Transverse colon (tissue), 4 donors: ENCODE measurements around the gene BABAM1. TPM values are rescaled to one million over a fixed set of nuclear protein-coding genes. Genes with fewer than 3 reads are reported as not detected.

Experiments
- DNase-seq: peaks from one replicate; pipeline ENCODE4 v3.0.0-alpha.2; 2019
- H3K27ac ChIP-seq, 4 donors: fragments of 200-600 bp; sonication (generic); 2 replicates each; pipeline ENCODE4 v1.5.1; 2016 to 2018; ENCODE audit warnings: inconsistent platforms in 4 of 4
- H3K27me3 ChIP-seq: fragments of 200-600 bp; sonication (generic); 2 replicates; pipeline ENCODE4 v1.5.1; 2017; ENCODE audit warnings: inconsistent platforms
- H3K36me3 ChIP-seq, 4 donors: fragments of 200-600 bp; sonication (generic); 2 replicates each; pipeline ENCODE4 v1.5.1; 2017 to 2019; ENCODE audit warnings: inconsistent platforms in 4 of 4
- H3K4me1 ChIP-seq, 4 donors: fragments of 200-600 bp; sonication (generic); 2 replicates each; pipeline ENCODE4 v1.5.1; 2017 to 2020; ENCODE audit warnings: inconsistent platforms in 4 of 4
- H3K4me3 ChIP-seq, 4 donors: fragments of 200-600 bp; sonication (generic); 1 replicate in 1 of 4; 2 replicates in 3 of 4; pipeline versions ENCODE4 v1.5.1 to v1.6.1; 2017 to 2019; ENCODE audit warnings: inconsistent platforms in 4 of 4
- H3K9me3 ChIP-seq, 2 donors: fragments of 200-600 bp; sonication (generic); 2 replicates each; pipeline ENCODE4 v1.5.1; 2017 to 2019; ENCODE audit warnings: inconsistent platforms in 2 of 2
- EP300 ChIP-seq: sonication (generic); formaldehyde crosslinking; IDR thresholded peaks from one replicate; pipeline ENCODE4 v1.6.1; 2017; ENCODE audit warnings: antibody characterized with exemption, low read depth
- POLR2A ChIP-seq: fragments of 450-650 bp; IDR thresholded peaks from one replicate; pipeline ENCODE4 v1.6.1; 2016; ENCODE audit warnings: antibody characterized with exemption, mild to moderate bottlenecking, moderate library complexity
- POLR2AphosphoS5 ChIP-seq, 3 donors: sonication (generic); formaldehyde crosslinking; IDR thresholded peaks; one replicate each; pipeline ENCODE4 v1.6.1; 2016; ENCODE audit warnings: antibody characterized with exemption in 3 of 3
- WGBS, 2 donors: methylation state at CpG; one replicate each; pipeline ENCODE4 v1.1.5; 2018; ENCODE audit warnings: low coverage in 1 of 2; 5-methylcytosine and 5-hydroxymethylcytosine counted together
- in situ Hi-C, 4 donors: fragments of 200-750 bp; cut with MboI; loops; one replicate each; pipeline versions ENCODE4 v1.15.0 to v1.15.1; 2017; ENCODE audit warnings: low sequenced_read_pairs in 3 of 4, low pct_ligation_motif_present in 1 of 4, low pct_unique_long_range_greater_than_20kb in 1 of 4
- intact Hi-C: fragments of 100-400 bp; cut with DNase I; formaldehyde crosslinking; loops from one replicate; pipeline ENCODE4 v1.15.1; 2023; ENCODE audit warnings: low total_unique reads
- total RNA-seq, 4 donors: library from RNA; depleted of rRNA; stranded (reverse); fragments of >200 nt; gene quantifications; one replicate each; pipeline ENCODE4 v1.1.0, GENCODE V29; 2016
- TF ChIP-seq, protein P1 (sequence below), 5 experiments: fragments of 200-600 bp in 3 of 5; fragments of 450-650 bp in 2 of 5; sonication (generic) in 3 of 5; IDR thresholded peaks; 1 replicate in 2 of 5; 2 replicates in 3 of 5; pipeline ENCODE4 v1.5.1; 2016 to 2017; ENCODE audit warnings: antibody characterized with exemption in 5 of 5, inconsistent platforms in 3 of 5, mild to moderate bottlenecking in 2 of 5, moderate library complexity in 1 of 5

BABAM1 gene
- total RNA-seq: 100 to 1,000 TPM in 1 of 4 donors, 10 to 100 TPM in 3; 56.2 to 364 (median 80.2) TPM

DNA sequence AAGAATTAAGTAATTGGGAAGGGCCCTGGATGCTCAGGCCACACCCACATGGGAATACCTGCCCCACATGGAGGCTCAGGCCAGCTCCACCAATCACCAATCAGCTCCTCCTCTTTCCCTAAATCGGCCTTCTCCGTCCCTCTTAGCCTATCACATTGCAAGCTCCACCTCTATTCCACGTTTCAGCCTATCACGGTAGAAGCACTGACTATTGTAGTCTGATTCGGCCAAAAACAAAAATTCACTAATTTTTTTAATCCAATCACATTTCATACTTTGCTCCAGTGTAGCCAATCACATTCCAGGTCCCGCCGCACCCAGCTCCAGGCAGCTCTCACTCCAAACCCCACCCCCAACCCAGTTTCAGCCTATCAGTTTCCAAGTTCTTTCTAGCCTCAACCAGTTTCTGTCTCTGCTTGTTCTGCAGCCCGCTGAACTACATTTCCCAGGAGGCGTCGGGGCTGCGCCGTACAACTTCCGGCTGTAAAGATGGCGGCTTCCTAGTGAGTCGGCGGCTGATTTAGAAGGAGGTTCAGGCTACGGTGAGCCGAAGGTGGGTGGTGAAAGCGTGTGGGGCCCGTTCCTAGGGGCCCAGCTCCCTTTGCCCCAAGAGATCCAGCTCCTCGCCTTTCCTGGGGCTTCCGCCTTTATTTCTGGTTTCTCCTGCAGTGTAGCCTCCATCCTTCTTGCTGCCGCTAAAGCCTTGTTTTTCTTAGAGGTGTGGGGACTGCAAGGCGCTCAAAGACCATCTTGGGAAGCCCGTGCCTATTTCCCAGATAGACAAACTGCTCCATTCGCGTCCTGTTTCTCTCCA is at the start of gene BABAM1:
TSS of gene BABAM1 (plus strand) at position 469 of the 814 bp plus-strand sequence. CDS start 1,364 bp downstream, outside the sequence.
- 1 to 4% methylated on average over 9 to 27 of the region's 27 CpGs for WGBS, 2 donors
- in situ Hi-C loops: no loop called here
- peak within 1 kb of the TSS; percentile 63 to 94 (median 82) for H3K4me3 ChIP-seq
- H3K9me3 ChIP-seq: no peaks in the 10 kb centered on the region
- H3K4me1 ChIP-seq: peaks cover 8 to 18% (median 12%) of the 10 kb centered on the region in 4 donors
- TF ChIP-seq, protein P1, sequence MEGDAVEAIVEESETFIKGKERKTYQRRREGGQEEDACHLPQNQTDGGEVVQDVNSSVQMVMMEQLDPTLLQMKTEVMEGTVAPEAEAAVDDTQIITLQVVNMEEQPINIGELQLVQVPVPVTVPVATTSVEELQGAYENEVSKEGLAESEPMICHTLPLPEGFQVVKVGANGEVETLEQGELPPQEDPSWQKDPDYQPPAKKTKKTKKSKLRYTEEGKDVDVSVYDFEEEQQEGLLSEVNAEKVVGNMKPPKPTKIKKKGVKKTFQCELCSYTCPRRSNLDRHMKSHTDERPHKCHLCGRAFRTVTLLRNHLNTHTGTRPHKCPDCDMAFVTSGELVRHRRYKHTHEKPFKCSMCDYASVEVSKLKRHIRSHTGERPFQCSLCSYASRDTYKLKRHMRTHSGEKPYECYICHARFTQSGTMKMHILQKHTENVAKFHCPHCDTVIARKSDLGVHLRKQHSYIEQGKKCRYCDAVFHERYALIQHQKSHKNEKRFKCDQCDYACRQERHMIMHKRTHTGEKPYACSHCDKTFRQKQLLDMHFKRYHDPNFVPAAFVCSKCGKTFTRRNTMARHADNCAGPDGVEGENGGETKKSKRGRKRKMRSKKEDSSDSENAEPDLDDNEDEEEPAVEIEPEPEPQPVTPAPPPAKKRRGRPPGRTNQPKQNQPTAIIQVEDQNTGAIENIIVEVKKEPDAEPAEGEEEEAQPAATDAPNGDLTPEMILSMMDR (IDR thresholded peaks at IDR 0.05): no peak
- TF ChIP-seq POLR2AphosphoS5 (IDR thresholded peaks at IDR 0.05) (peak; percentile 59 to 63 (median 62)), POLR2A (peak; percentile 32), EP300 (no peak)
- peaks cover 0 to 13% (median 3%) of the 10 kb centered on the region in 4 donors for H3K36me3 ChIP-seq
- H3K27ac ChIP-seq: peak within 1 kb of the TSS; percentile 82 to 86 (median 84)
- intact Hi-C loops: no loop called here
- H3K27me3 ChIP-seq: no peaks in the 10 kb centered on the region
- peak; percentile 97 for DNase-seq

DNA sequence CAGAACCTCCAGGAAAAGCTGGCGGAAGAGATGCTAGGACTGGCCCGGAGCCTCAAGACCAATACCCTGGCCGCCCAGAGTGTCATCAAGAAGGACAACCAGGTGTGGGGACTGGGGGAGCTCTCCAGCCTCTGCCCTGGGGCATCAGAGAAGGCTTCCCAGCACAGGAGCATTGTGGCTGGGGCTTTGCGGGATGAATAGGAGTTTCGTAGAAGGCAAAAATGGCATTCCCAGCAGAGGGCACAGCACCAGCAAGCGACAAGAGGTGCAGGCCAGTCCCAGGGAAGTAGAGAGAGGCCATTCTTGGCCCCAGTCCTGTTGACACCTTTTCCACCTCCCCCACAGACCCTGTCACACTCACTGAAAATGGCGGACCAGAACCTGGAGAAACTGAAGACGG is 48.0 kb upstream of the BABAM1 start:
- DNase-seq: no peak
- Histone ChIP-seq H3K27me3 (no peaks in the 10 kb centered on the region), H3K4me1 (peaks cover 4 to 23% (median 21%) of the 10 kb centered on the region in 4 donors), H3K27ac (no peak overlapping the region), H3K4me3 (no peak overlapping the region), H3K9me3 (no peaks in the 10 kb centered on the region), H3K36me3 (peaks cover 0 to 12% (median 5%) of the 10 kb centered on the region in 4 donors)
- intact Hi-C loops (no loop called here), in situ Hi-C loops (loop anchor here in 1 of 4 donors (10.0 kb wide), 1 partner anchor 66 kb away; the partner anchor contains the start of gene ANKLE1)
- TF ChIP-seq POLR2AphosphoS5 (IDR thresholded peaks at IDR 0.05) (no peak), POLR2A (no peak), EP300 (no peak)
- TF ChIP-seq, protein P1 (IDR thresholded peaks at IDR 0.05): no peak
- WGBS, 2 donors: 98 to 100% methylated on average over 2 to 8 of the region's 8 CpGs

DNA sequence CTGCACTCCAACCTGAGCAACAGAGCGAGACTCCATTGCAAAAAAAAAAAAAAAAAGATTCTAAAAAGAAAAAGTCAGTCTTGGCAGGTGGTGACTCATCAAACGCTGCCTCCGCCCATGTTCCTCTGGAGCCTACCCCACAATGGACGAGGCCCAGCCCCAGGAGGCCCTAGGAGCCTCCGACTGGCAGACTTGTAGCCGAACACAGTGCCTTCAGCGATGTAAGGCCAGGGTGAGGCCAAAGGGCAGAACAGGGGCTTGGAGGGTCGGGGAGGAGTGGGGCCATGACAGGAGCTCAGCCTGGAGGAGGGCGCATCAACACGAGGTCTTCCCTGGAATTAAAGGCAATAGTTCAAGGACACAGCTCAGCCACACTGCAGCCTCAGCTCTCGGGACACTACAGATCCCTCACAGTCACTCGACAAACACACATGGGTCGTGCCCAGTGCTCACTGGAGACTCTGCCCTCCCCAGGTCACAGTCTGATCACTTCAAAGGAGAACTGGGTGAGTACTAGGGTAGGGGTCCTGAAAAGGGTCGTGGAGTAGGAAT is 47.0 kb upstream of the BABAM1 start:
- Histone ChIP-seq H3K4me3 (no peak overlapping the region), H3K4me1 (peaks cover 4 to 19% (median 14%) of the 10 kb centered on the region in 4 donors), H3K9me3 (no peaks in the 10 kb centered on the region), H3K27me3 (no peaks in the 10 kb centered on the region), H3K36me3 (peaks cover 0 to 12% (median 5%) of the 10 kb centered on the region in 4 donors), H3K27ac (peak overlapping the region in 1 of 4 donors; percentile 3)
- intact Hi-C loops: no loop called here
- DNase-seq: peak; percentile 52
- in situ Hi-C loops: no loop called here
- no peak for TF ChIP-seq POLR2AphosphoS5 (IDR thresholded peaks at IDR 0.05)
- no peak for TF ChIP-seq POLR2A
- no peak for TF ChIP-seq EP300
- TF ChIP-seq, protein P1 (IDR thresholded peaks at IDR 0.05): no peak
- WGBS, 2 donors: 19 to 31% methylated on average over 3 to 14 of the region's 14 CpGs

DNA sequence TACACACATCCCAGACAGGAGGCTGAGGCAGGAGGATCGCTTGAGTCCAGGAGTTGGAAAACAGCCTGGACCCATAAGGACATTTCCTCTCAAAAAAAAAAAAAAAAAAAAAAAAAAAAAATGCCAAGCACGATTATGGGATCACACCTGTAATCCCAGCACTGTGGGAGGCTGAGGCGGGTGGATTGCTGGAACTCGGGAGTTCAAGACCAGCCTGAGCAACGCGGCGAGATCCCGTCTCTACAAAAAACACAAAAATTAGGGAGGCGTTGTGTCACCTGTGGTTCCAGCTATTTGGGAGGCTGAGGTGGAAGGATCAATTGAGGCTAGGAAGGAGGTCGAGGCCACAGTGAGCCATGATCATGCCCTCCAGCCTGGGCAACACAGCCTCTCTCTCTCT is 42.2 kb upstream of the BABAM1 start:
- no peak for DNase-seq
- Histone ChIP-seq H3K27ac (peak overlapping the region in 2 of 4 donors; percentile 94 to 95), H3K27me3 (no peaks in the 10 kb centered on the region), H3K9me3 (no peaks in the 10 kb centered on the region), H3K36me3 (peaks cover 0 to 3% (median 1%) of the 10 kb centered on the region in 4 donors), H3K4me3 (peak overlapping the region in 1 of 4 donors; percentile 88), H3K4me1 (peaks cover 5 to 26% (median 18%) of the 10 kb centered on the region in 4 donors)
- TF ChIP-seq POLR2A (no peak), POLR2AphosphoS5 (IDR thresholded peaks at IDR 0.05) (no peak), EP300 (no peak)
- TF ChIP-seq, protein P1 (IDR thresholded peaks at IDR 0.05): no peak
- intact Hi-C loops: no loop called here
- in situ Hi-C loops: no loop called here
- 33 to 76% methylated on average over 2 to 10 of the region's 10 CpGs for WGBS, 2 donors
